ENCODE data around the gene MORN2. TPM values are rescaled to one million over a fixed set of nuclear protein-coding genes. Genes with fewer than 3 reads are reported as not detected.

The MORN2 gene
- total RNA-seq, 2 donors from 2014 or later = 26.1 to 34.2 TPM

GRCh38 chr2:38835990-38836389 is 39.8 kb upstream of the MORN2 start:
- TF ChIP-seq POLR2A (IDR thresholded peaks at IDR 0.05) (no peak), CTCF (IDR thresholded peaks at IDR 0.05) (no peak), POLR2AphosphoS5 (IDR thresholded peaks at IDR 0.05) (no peak)
- DNase-seq (ENCODE audit: low spot score) = no peak
- intact Hi-C loops (cut with DNase I) = no loop called here
- no peak overlapping the region for H3K27ac ChIP-seq
- no peaks in the 10 kb centered on the region for H3K4me1 ChIP-seq (replicated peaks)
- no peak overlapping the region for H3K4me3 ChIP-seq
- H3K36me3 ChIP-seq = no peaks in the 10 kb centered on the region
- WGBS = 90% methylated on average over 3 of the region's 3 CpGs
- no peaks in the 10 kb centered on the region for H3K9me3 ChIP-seq
- H3K27me3 ChIP-seq (replicated peaks; ENCODE audit: insufficient read depth) = no peaks in the 10 kb centered on the region

GRCh38 chr2:38836791-38837190 is 39.0 kb upstream of the MORN2 start:
- TF ChIP-seq CTCF (IDR thresholded peaks at IDR 0.05) (no peak), POLR2A (IDR thresholded peaks at IDR 0.05) (no peak), POLR2AphosphoS5 (IDR thresholded peaks at IDR 0.05) (no peak)
- Histone ChIP-seq H3K4me3 (no peak overlapping the region), H3K27ac (no peak overlapping the region), H3K27me3 (replicated peaks; ENCODE audit: insufficient read depth) (no peaks in the 10 kb centered on the region), H3K9me3 (no peaks in the 10 kb centered on the region), H3K36me3 (no peaks in the 10 kb centered on the region), H3K4me1 (replicated peaks) (no peaks in the 10 kb centered on the region)
- WGBS = 87% methylated on average over 2 of the region's 2 CpGs
- intact Hi-C loops (cut with DNase I) = no loop called here
- no peak for DNase-seq (ENCODE audit: low spot score)

- WGBS = 91% methylated on average over 3 of the region's 3 CpGs
- no peak for DNase-seq (ENCODE audit: low spot score)
- Histone ChIP-seq H3K27me3 (replicated peaks; ENCODE audit: insufficient read depth) (no peaks in the 10 kb centered on the region), H3K9me3 (no peaks in the 10 kb centered on the region), H3K4me3 (no peak overlapping the region), H3K27ac (no peak overlapping the region), H3K36me3 (no peaks in the 10 kb centered on the region), H3K4me1 (replicated peaks) (no peaks in the 10 kb centered on the region)
- intact Hi-C loops (cut with DNase I) = no loop called here
- no peak for TF ChIP-seq POLR2AphosphoS5 (IDR thresholded peaks at IDR 0.05)
- no peak for TF ChIP-seq CTCF (IDR thresholded peaks at IDR 0.05)
- TF ChIP-seq POLR2A (IDR thresholded peaks at IDR 0.05) = no peak
Observed at GRCh38 chr2:38850045-38850444, 25.7 kb upstream of the MORN2 start.

GRCh38 chr2:38856165-38856564 is 19.6 kb upstream of the MORN2 start:
- 100% methylated on average over 1 of the region's 1 CpG for WGBS
- Histone ChIP-seq H3K27me3 (replicated peaks; ENCODE audit: insufficient read depth) (no peaks in the 10 kb centered on the region), H3K4me3 (no peak overlapping the region), H3K27ac (no peak overlapping the region), H3K36me3 (no peaks in the 10 kb centered on the region), H3K9me3 (no peaks in the 10 kb centered on the region), H3K4me1 (replicated peaks) (no peaks in the 10 kb centered on the region)
- no peak for DNase-seq (ENCODE audit: low spot score)
- intact Hi-C loops (cut with DNase I) = no loop called here
- TF ChIP-seq POLR2AphosphoS5 (IDR thresholded peaks at IDR 0.05) (no peak), CTCF (IDR thresholded peaks at IDR 0.05) (no peak), POLR2A (IDR thresholded peaks at IDR 0.05) (no peak)

GRCh38 chr2:38862476-38862875 is 13.3 kb upstream of the MORN2 start:
- DNase-seq (ENCODE audit: low spot score) = no peak
- H3K4me1 ChIP-seq (replicated peaks) = no peaks in the 10 kb centered on the region
- no peak overlapping the region for H3K27ac ChIP-seq
- no peaks in the 10 kb centered on the region for H3K36me3 ChIP-seq
- no peaks in the 10 kb centered on the region for H3K27me3 ChIP-seq (replicated peaks; ENCODE audit: insufficient read depth)
- H3K4me3 ChIP-seq = no peak overlapping the region
- H3K9me3 ChIP-seq = no peaks in the 10 kb centered on the region
- intact Hi-C loops (cut with DNase I) = no loop called here
- TF ChIP-seq POLR2AphosphoS5 (IDR thresholded peaks at IDR 0.05) (no peak), CTCF (IDR thresholded peaks at IDR 0.05) (no peak), POLR2A (IDR thresholded peaks at IDR 0.05) (no peak)

Measured in prostate gland (tissue), 2 donors.